Skeletal muscle satellite cell (primary cell): ENCODE results near the gene CTSD.

Experiments used
- H3K27me3 ChIP-seq: 2 replicates; pipeline ENCODE4 v1.7.0; 2013; ENCODE audit warnings: low read length; ENCODE audit not compliant: control insufficient read depth, insufficient read depth
- H3K36me3 ChIP-seq: 2 replicates; pipeline ENCODE4 v1.7.0; 2013; ENCODE audit warnings: mild to moderate bottlenecking, control low read depth, low read length; ENCODE audit not compliant: insufficient read depth
- H3K4me1 ChIP-seq: 2 replicates; pipeline ENCODE4 v1.7.0; 2013; ENCODE audit warnings: low read length; ENCODE audit not compliant: control insufficient read depth, insufficient read depth
- H3K4me2 ChIP-seq: 2 replicates; pipeline ENCODE4 v1.7.0; 2013; ENCODE audit warnings: mild to moderate bottlenecking, low read length
- H3K4me3 ChIP-seq: 2 replicates; pipeline ENCODE4 v1.7.0; 2013; ENCODE audit warnings: low read length
- H3K9ac ChIP-seq: 2 replicates; pipeline ENCODE4 v1.7.0; 2013; ENCODE audit warnings: mild to moderate bottlenecking, low read depth, low read length, moderate library complexity
- H3K9me3 ChIP-seq: replicated peaks from 2 replicates; pipeline ENCODE4 v1.7.0; 2013; ENCODE audit warnings: mild to moderate bottlenecking, control low read depth, low read length

Gene CTSD

GRCh38 chr11:1744891-1745700 is 18.6 kb downstream of the CTSD start:
- Histone ChIP-seq H3K4me3 (no peak overlapping the region), H3K27me3 (no peaks in the 10 kb centered on the region)

GRCh38 chr11:1744137-1744886 is 19.4 kb downstream of the CTSD start:
- Histone ChIP-seq H3K4me3 (no peak overlapping the region), H3K4me1 (peaks cover 30% of the 10 kb centered on the region), H3K9me3 (no peaks in the 10 kb centered on the region), H3K4me2 (peak overlapping the region; percentile 0), H3K9ac (no peak overlapping the region), H3K27me3 (no peaks in the 10 kb centered on the region), H3K36me3 (peaks cover 16% of the 10 kb centered on the region)

More at GRCh38 chr11:1744891-1745700, 18.6 kb downstream of the CTSD start:
- no peaks in the 10 kb centered on the region for H3K9me3 ChIP-seq
- H3K36me3 ChIP-seq, result peaks cover 16% of the 10 kb centered on the region
- H3K4me1 ChIP-seq, result peaks cover 38% of the 10 kb centered on the region
- peak overlapping the region; percentile 0 for H3K4me2 ChIP-seq
- H3K9ac ChIP-seq, result no peak overlapping the region

- Histone ChIP-seq H3K4me1 (peaks cover 29% of the 10 kb centered on the region), H3K36me3 (peaks cover 16% of the 10 kb centered on the region), H3K4me2 (no peak overlapping the region), H3K9ac (no peak overlapping the region), H3K9me3 (no peaks in the 10 kb centered on the region), H3K4me3 (no peak overlapping the region), H3K27me3 (no peaks in the 10 kb centered on the region)
These were observed 20.1 kb downstream of the CTSD start for GRCh38 chr11:1743585-1744136.

- Histone ChIP-seq H3K4me3 (no peak overlapping the region), H3K9me3 (peaks cover 3% of the 10 kb centered on the region), H3K4me2 (no peak overlapping the region), H3K4me1 (peaks cover 29% of the 10 kb centered on the region), H3K27me3 (no peaks in the 10 kb centered on the region), H3K9ac (no peak overlapping the region), H3K36me3 (peaks cover 16% of the 10 kb centered on the region)
These were observed 20.7 kb downstream of the CTSD start for GRCh38 chr11:1742869-1743584.

GRCh38 chr11:1742371-1742770 is 21.4 kb downstream of the CTSD start:
- H3K4me1 ChIP-seq, result peaks cover 29% of the 10 kb centered on the region
- peaks cover 16% of the 10 kb centered on the region for H3K36me3 ChIP-seq
- peaks cover 3% of the 10 kb centered on the region for H3K9me3 ChIP-seq
- H3K9ac ChIP-seq, result no peak overlapping the region
- no peak overlapping the region for H3K4me3 ChIP-seq
- no peak overlapping the region for H3K4me2 ChIP-seq
- H3K27me3 ChIP-seq, result no peaks in the 10 kb centered on the region

- no peak overlapping the region for H3K4me2 ChIP-seq
- peaks cover 16% of the 10 kb centered on the region for H3K36me3 ChIP-seq
- H3K4me1 ChIP-seq, result peaks cover 25% of the 10 kb centered on the region
- no peak overlapping the region for H3K9ac ChIP-seq
- peaks cover 3% of the 10 kb centered on the region for H3K9me3 ChIP-seq
- H3K4me3 ChIP-seq, result no peak overlapping the region
- no peaks in the 10 kb centered on the region for H3K27me3 ChIP-seq
These were observed 22.0 kb downstream of the CTSD start for GRCh38 chr11:1741741-1742140.

GRCh38 chr11:1740786-1741530 is 22.8 kb downstream of the CTSD start:
- H3K27me3 ChIP-seq, result peaks cover 5% of the 10 kb centered on the region
- no peak overlapping the region for H3K9ac ChIP-seq
- H3K9me3 ChIP-seq, result peaks cover 3% of the 10 kb centered on the region
- peaks cover 17% of the 10 kb centered on the region for H3K4me1 ChIP-seq
- no peak overlapping the region for H3K4me3 ChIP-seq
- no peak overlapping the region for H3K4me2 ChIP-seq
- peaks cover 12% of the 10 kb centered on the region for H3K36me3 ChIP-seq

GRCh38 chr11:1739576-1739975 is 24.2 kb downstream of the CTSD start:
- H3K4me1 ChIP-seq, result peaks cover 4% of the 10 kb centered on the region
- H3K36me3 ChIP-seq, result peaks cover 2% of the 10 kb centered on the region
- H3K4me3 ChIP-seq, result no peak overlapping the region
- H3K9me3 ChIP-seq, result peaks cover 3% of the 10 kb centered on the region
- no peak overlapping the region for H3K4me2 ChIP-seq
- peaks cover 13% of the 10 kb centered on the region for H3K27me3 ChIP-seq
- no peak overlapping the region for H3K9ac ChIP-seq

- no peak overlapping the region for H3K4me3 ChIP-seq
- H3K4me1 ChIP-seq, result no peaks in the 10 kb centered on the region
- H3K27me3 ChIP-seq, result peaks cover 24% of the 10 kb centered on the region
- no peaks in the 10 kb centered on the region for H3K36me3 ChIP-seq
- peaks cover 3% of the 10 kb centered on the region for H3K9me3 ChIP-seq
- no peak overlapping the region for H3K9ac ChIP-seq
- no peak overlapping the region for H3K4me2 ChIP-seq
These were observed 25.3 kb downstream of the CTSD start for GRCh38 chr11:1738380-1738779.

- Histone ChIP-seq H3K4me3 (no peak overlapping the region), H3K9ac (no peak overlapping the region), H3K27me3 (peaks cover 33% of the 10 kb centered on the region), H3K9me3 (peaks cover 3% of the 10 kb centered on the region), H3K4me1 (no peaks in the 10 kb centered on the region), H3K36me3 (no peaks in the 10 kb centered on the region), H3K4me2 (no peak overlapping the region)
These were observed 26.5 kb downstream of the CTSD start for GRCh38 chr11:1737080-1737757.
